ENCODE results near the gene OXGR1. TPM values are rescaled to one million over a fixed set of nuclear protein-coding genes. Genes with fewer than 3 reads are reported as not detected.

The OXGR1 gene
- total and polyA plus RNA-seq, 2 experiments from 2014 or later, result 0.63 TPM; not detected in 1

- H3K4me1 ChIP-seq (ENCODE audit: insufficient read depth), result peaks cover 9% of the 10 kb centered on the region
- no peaks in the 10 kb centered on the region for H3K79me2 ChIP-seq
- H3K9me3 ChIP-seq (ENCODE audit: low read depth), result no peaks in the 10 kb centered on the region
- H3K4me3 ChIP-seq, result no peak overlapping the region
- no peaks in the 10 kb centered on the region for H4K20me1 ChIP-seq (ENCODE audit: insufficient read depth, poor library complexity, severe bottlenecking)
- no peak overlapping the region for H2AFZ ChIP-seq
- no peaks in the 10 kb centered on the region for H3K9me2 ChIP-seq (replicated peaks; ENCODE audit: insufficient read depth)
- H3K36me3 ChIP-seq (replicated peaks; ENCODE audit: insufficient read depth, low read depth), result no peaks in the 10 kb centered on the region
- WGBS (ENCODE audit: low lambda C conversion rate, missing lambda C conversion rate), result 91% methylated on average over 6 of the region's 6 CpGs
- no peak for DNase-seq (ENCODE audit: low spot score)
- H3K27ac ChIP-seq, result no peak overlapping the region
- peaks cover 14% of the 10 kb centered on the region for H3K27me3 ChIP-seq
- TF ChIP-seq EZH2 (IDR thresholded peaks at IDR 0.05; ENCODE audit: borderline replicate concordance) (no peak), EZH2phosphoT487 (IDR thresholded peaks at IDR 0.05; ENCODE audit: low read depth, severe bottlenecking, unreplicated experiment) (no peak), CTCF (IDR thresholded peaks at IDR 0.05; ENCODE audit: poor library complexity) (no peak)
- no peak overlapping the region for H3K4me2 ChIP-seq
Observed at GRCh38 chr13:97001636-97002035, 7.4 kb upstream of the OXGR1 start.

GRCh38 chr13:97000295-97000925, 6.1 kb upstream of the OXGR1 start:
- Histone ChIP-seq H3K4me1 (ENCODE audit: insufficient read depth) (peaks cover 9% of the 10 kb centered on the region), H3K27ac (no peak overlapping the region), H3K9me3 (ENCODE audit: low read depth) (no peaks in the 10 kb centered on the region), H4K20me1 (ENCODE audit: insufficient read depth, poor library complexity, severe bottlenecking) (no peaks in the 10 kb centered on the region), H3K79me2 (no peaks in the 10 kb centered on the region), H3K27me3 (peaks cover 27% of the 10 kb centered on the region), H3K9me2 (replicated peaks; ENCODE audit: insufficient read depth) (no peaks in the 10 kb centered on the region), H3K4me2 (no peak overlapping the region), H2AFZ (no peak overlapping the region), H3K4me3 (no peak overlapping the region), H3K36me3 (replicated peaks; ENCODE audit: insufficient read depth, low read depth) (no peaks in the 10 kb centered on the region)
- 79% methylated on average over 5 of the region's 5 CpGs for WGBS (ENCODE audit: low lambda C conversion rate, missing lambda C conversion rate)
- TF ChIP-seq EZH2phosphoT487 (IDR thresholded peaks at IDR 0.05; ENCODE audit: low read depth, severe bottlenecking, unreplicated experiment), result no peak
- no peak for TF ChIP-seq EZH2 (IDR thresholded peaks at IDR 0.05; ENCODE audit: borderline replicate concordance)
- no peak for TF ChIP-seq CTCF (IDR thresholded peaks at IDR 0.05; ENCODE audit: poor library complexity)
- no peak for DNase-seq (ENCODE audit: low spot score)

GRCh38 chr13:96999091-96999490, 4.8 kb upstream of the OXGR1 start:
- Histone ChIP-seq H3K4me1 (ENCODE audit: insufficient read depth) (peaks cover under 1% of the 10 kb centered on the region), H3K9me2 (replicated peaks; ENCODE audit: insufficient read depth) (no peaks in the 10 kb centered on the region), H2AFZ (no peak overlapping the region), H3K27ac (no peak overlapping the region), H4K20me1 (ENCODE audit: insufficient read depth, poor library complexity, severe bottlenecking) (no peaks in the 10 kb centered on the region), H3K36me3 (replicated peaks; ENCODE audit: insufficient read depth, low read depth) (no peaks in the 10 kb centered on the region), H3K4me2 (no peak overlapping the region), H3K4me3 (no peak overlapping the region), H3K9me3 (ENCODE audit: low read depth) (no peaks in the 10 kb centered on the region), H3K79me2 (no peaks in the 10 kb centered on the region), H3K27me3 (peaks cover 39% of the 10 kb centered on the region)
- WGBS (ENCODE audit: low lambda C conversion rate, missing lambda C conversion rate), result 95% methylated on average over 2 of the region's 2 CpGs
- DNase-seq (ENCODE audit: low spot score), result no peak
- TF ChIP-seq EZH2phosphoT487 (IDR thresholded peaks at IDR 0.05; ENCODE audit: low read depth, severe bottlenecking, unreplicated experiment) (no peak), CTCF (IDR thresholded peaks at IDR 0.05; ENCODE audit: poor library complexity) (no peak), EZH2 (IDR thresholded peaks at IDR 0.05; ENCODE audit: borderline replicate concordance) (no peak)
